Hepatocyte (in vitro differentiated cells): ENCODE measurements around the gene USP36.

Experiments
- CTCF ChIP-seq: fragments of 200-600 bp; sonication (generic); IDR thresholded peaks from 2 replicates; pipeline ENCODE4 v1.5.1; 2016; ENCODE audit warnings: antibody characterized with exemption, mild to moderate bottlenecking; ENCODE audit not compliant: poor library complexity
- EZH2 ChIP-seq: fragments of 200-600 bp; sonication (generic); IDR thresholded peaks from 2 replicates; pipeline ENCODE4 v1.6.1; 2016; ENCODE audit warnings: antibody characterized with exemption, mild to moderate bottlenecking, borderline replicate concordance
- EZH2phosphoT487 ChIP-seq: fragments of 200-600 bp; sonication (generic); IDR thresholded peaks from one replicate; pipeline ENCODE4 v1.6.1; 2018; ENCODE audit warnings: antibody characterized with exemption, mild to moderate bottlenecking, low read depth, moderate library complexity; ENCODE audit not compliant: unreplicated experiment, severe bottlenecking

GRCh38 chr17:78884876-78885667 is 44.5 kb upstream of the USP36 start:
- TF ChIP-seq CTCF (no peak), EZH2phosphoT487 (no peak), EZH2 (no peak)
